PFSK-1 (cell line): ENCODE measurements around the gene OR10H5.

ENCODE experiments used
- POLR2AphosphoS5 ChIP-seq: IDR thresholded peaks from 2 replicates; pipeline ENCODE4 v1.6.1; 2012; ENCODE audit warnings: low read depth, mild to moderate bottlenecking, control low read depth, low read length, moderate library complexity
- REST ChIP-seq, 2 experiments: IDR thresholded peaks; 2 replicates each; pipeline versions ENCODE4 v1.6.1 to v1.8.0; 2011 to 2012; ENCODE audit warnings: low read depth in 2 of 2, low read length in 2 of 2, control low read depth in 1 of 2, inconsistent platforms in 1 of 2, mild to moderate bottlenecking in 1 of 2, moderate library complexity in 1 of 2; ENCODE audit not compliant: insufficient read depth in 1 of 2

- no peak for TF ChIP-seq POLR2AphosphoS5
- no peak for TF ChIP-seq REST (IDR thresholded peaks at IDR 0.05; ENCODE audit: insufficient read depth in 1 of 2, low read depth in 2 of 2, low read length in 2 of 2)
Measured at GRCh38 chr19:15775249-15775648, 12.2 kb upstream of the OR10H5 start.
